ENCODE results near the gene PLXNA4. TPM values are rescaled to one million over a fixed set of nuclear protein-coding genes. Genes with fewer than 3 reads are reported as not detected.

The PLXNA4 gene
- total RNA-seq, 1 experiment from 2014 or later: not detected

DNA sequence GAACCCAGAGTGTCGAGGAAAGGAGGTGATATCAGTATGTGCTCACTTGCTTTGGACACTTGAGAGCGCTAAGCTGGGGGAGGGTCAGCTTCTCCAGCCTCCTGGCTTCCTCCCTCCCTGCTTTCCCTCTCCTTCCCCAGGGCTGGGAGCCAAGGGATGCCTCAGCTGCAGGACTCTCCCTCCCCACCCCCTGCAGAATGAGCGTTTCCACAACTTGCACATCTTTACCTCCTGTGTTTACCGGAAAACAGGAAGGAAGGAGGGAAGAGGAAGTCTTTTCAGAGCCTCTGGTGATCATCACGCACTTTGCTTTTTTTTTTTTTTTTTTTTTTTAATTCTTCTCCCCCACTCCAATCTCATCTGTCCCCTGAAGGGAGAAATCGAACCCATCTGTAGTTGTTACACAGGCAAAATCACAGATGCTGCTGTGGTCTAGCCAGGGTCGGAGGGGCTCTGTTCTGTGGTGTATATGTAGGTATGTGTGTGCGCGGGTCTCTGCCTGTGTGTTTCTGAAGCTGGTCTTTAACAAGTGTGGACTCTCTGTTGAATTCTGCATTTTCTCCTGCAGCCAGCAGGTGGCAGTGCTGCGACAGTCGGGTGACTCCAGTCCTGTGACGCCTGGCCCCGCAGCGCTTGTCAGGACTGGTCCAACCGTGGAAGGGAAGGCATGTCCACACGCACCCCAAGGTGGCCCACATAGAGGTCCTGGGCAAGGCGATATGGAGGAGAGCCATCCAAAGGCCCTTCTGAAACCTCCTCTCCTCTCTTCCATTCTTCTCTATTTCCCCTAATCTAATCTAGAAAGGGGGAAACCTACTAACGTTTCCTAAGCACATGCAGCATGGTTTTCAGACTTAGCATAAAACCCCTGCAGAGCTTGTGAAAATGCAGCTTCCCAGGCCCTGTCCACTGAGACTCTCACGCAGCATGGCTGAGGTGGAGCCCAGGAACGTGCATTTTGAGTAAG is 257.6 kb downstream of the PLXNA4 start:
- DNase-seq (ENCODE audit: low spot score): peak; percentile 83

DNA sequence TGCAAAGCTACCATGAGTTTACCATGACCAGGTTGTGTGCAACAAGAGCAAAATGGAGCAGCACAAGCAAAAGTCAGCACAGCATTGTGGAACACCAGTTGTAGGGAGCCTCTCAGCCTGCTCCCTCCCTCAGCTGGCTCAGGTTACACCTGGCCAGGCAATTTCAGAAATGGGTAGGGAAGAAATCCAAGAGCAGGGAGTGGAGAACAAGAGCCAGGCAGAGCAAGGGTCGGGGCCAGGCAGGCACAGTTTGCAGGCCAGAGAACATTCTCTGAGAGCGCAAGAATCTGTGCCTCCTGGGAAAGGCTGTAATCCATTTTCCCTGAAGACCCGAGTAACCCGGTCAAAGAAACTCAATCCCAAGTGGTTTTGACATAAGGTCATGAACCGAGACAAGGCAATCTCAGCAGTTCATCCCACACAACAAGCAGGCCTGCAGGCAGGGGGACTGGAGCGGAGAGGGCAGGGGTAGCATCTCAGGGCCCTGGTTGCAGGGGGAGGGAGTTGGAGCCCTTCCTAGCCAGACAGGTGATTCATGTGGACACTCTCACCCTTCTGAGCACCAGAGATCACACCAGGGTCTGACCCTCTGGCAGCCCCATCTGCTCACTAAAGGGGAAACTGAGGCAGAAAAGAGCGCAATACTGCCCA is 258.4 kb downstream of the PLXNA4 start:
- no peak for DNase-seq (ENCODE audit: low spot score)

DNA sequence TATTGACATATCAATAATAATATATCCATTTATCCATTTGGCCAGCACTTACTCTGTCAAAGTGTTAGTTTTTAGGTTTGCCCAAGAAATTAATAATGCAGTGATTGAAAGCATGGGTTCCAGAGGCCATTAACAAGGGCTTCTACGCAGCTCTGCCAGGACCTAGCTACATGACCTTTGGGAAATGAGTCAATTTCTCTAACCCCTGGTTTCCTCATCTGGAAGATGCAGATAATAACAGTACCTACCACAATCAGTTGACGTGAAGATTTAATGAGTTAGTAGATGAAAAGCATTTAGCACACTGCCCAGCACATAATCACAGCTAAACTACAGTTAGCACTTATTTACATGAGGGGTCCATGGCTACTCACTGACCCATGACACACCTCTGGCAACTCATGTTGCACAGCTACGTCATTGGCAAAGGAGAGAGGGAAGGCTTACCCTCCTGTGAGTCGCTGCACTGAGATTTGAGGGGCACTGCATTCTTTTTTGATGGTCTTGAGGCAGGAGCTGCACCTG is 263.7 kb downstream of the PLXNA4 start:
- no peak for DNase-seq (ENCODE audit: low spot score)

DNA sequence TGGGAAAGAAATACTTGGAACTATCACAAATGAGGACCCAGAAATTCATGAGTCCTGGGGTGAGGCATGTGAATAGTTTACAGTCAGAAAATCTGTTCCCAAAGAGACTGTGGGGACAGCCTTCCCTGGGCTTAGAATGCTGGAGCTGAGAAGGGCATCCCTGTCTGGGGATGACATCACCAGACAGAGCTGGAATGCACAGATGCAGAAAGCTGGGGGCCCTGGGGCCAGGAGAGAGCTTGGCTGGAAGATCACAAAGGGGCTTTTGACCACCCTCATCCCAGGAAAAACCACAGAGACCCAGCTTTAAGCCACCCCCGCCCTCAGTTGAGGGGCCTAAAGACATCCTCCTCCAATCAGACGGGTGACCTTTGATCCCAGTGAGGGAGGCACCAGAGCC is 264.5 kb downstream of the PLXNA4 start:
- no peak for DNase-seq (ENCODE audit: low spot score)

DNA sequence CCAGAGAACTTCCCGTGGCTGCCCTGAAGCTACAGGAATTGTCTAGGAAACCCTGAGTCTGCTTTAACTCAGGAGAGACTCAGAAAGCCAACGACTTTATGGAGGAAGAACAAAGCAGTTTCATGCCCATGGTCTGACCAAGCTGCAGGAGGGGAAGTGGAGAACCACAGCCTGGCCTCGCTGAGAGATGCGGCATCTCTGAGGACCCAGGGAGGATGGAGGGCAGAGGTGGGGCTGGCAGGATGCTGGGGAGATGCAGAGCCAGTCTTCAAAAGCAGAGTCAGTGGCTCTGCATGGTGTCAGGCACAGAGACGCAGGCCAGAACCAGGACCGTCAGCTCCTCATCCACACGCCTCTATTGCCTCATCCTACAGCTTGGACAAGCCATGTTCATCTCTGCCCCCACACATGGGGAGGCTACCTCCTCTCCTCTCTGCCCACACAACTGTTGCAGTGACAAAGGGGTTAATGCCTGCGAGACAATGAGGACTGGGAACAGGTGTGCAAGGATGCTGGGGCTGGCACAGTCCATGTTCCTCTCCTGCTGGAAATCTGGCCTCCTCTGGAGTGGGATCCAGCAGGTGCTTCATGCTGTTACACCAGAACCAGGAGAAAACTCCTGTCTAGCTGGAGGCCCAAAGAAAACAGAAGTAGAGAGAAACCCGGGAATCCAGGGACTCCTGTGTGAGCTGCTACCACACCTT is 267.0 kb downstream of the PLXNA4 start:
- no peak for DNase-seq (ENCODE audit: low spot score)

DNA sequence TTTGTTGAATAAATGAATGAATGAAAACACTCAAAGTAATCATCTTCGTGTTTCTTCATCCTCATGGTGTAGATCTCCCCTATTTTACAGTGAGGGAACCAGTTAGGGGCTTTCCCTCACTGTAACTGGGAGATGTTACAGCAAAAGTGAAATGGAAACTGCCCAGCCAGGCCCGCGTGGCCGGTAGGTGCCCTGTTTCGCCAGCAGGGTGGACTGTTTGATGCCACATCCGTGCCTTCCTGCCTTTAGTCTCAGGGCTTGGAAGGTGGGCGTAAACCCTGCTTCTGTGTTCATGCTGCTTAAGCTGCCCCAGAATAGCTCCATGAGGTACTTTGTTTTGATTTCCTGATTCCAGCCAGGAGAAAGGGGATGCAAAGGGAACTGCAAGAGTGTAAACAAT is 268.8 kb downstream of the PLXNA4 start:
- DNase-seq (ENCODE audit: low spot score): no peak

DNA sequence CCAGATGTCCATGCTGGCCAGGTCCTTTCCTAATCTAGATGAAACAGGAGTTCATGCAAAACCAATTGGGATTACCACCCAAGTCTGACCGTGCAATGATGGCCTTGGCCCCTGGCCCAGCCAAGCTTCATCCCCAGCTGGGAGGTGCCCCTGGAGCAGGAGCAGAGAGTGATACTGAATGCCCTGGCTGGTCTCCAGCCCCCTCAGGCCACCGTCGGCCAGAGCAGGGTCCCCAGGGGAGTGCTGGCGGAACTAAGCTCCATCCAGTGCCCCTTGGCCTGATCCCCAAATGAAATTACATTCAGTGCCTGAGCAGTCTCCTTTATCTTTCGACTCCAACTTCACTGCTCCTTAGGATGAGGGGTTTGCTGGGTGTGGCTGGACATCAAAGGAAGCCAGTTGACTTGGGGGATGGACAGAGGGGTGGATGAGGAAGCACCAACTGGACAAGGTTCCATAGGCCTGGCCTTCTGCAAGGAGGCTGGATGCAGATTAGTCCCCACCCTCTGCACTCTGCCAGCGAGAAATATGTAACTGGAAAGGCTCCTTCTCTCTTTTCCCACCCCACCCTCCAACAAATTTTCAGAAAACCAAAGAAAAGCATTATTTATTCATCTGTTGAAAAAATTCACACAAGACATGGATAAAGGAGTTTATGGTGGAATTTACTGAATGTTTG is 275.5 kb downstream of the PLXNA4 start:
- DNase-seq (ENCODE audit: low spot score): no peak

DNA sequence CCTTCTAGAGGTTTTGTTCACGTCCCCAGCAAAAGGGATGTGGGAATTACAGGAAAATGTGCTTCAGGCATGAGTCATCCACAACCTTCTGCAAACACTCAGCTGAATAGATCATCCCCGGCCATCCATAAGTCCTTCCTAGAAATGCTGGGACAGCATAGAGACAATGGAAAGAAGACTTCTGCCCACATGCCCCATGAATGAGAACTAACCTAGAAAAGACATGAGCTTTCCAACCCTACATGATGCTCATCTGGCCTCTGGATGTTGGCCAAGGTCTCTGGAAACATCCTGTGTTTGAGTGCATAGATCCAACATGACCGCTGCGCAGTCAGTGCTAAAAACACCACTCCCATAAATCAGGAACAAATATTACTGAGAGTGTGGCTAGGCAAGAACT is 277.5 kb downstream of the PLXNA4 start:
- no peak for DNase-seq (ENCODE audit: low spot score)

DNA sequence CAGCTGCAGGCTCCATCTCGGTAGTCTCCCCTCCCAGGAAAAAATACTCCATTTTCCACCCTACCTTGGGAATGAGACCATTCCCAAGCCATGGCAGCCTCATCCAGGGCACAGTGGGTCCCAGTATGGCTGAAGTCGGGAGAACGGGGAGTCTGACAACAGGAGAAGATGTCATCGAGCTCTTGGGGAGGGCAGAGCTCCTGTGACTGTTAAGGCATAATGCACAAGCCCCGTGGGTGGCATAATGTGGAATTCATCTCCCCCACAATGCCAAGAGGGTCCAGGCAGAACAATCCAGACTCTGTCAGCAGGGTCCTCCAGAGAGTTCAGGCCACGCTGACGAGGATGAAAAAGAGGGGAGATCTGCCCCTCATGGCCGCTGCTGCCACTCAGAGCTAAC is 279.4 kb downstream of the PLXNA4 start:
- no peak for DNase-seq (ENCODE audit: low spot score)

DNA sequence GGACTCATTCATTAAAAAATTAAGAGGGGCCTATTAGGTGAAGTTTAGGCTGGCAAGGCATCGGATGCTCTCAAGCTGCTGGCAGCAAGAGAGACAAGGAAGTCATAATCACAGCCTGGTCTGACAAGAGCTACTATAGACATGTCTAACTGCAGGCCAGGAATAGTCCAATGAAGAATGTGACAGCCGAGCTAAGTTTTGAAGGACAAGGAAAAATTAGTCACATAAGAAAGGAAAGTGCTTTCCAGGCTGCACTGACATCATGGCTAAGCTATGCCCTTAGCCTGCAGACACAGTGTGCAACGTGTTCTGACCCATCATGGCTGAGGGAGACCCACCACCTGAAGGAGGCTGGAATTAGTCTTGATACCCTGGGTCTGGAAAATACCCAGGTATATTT is 281.1 kb downstream of the PLXNA4 start:
- no peak for DNase-seq (ENCODE audit: low spot score)

DNA sequence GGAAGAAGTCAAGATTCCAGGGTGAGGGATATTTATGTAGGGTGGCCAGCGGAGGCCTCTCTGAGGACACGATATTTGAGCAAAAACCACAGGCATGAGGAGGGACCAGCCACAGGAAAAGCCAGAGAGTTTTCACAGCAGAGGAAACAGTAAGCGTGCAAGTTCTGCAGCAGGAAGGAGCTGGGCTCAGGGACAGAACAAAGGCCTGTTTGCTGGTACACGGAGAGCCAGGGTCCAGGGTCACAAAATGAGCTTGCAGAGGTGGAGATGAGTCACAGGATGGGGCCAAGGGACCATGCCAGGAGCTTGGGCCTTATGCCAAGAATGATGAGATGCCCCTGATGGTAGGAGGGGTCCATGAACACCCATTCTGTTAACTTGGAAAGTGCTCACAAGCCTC is 283.5 kb downstream of the PLXNA4 start:
- DNase-seq (ENCODE audit: low spot score): no peak

DNA sequence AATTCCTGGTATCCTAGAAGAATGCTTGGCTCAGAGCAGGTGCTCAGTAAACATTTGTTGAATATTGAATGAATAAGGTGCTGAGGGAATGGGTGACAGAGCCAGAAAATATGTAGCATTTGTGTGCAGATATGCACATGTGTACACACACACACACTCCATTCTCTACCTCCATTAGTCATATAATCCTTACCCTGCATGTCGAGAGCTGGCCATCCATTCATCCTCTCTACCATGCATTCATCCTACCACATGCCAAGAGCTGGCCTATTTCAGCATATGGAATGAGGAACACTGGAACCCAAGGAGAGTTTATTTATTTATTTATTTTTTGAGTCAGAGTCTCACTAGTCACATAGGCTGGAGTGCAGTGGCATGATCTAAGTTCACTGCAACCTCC is 284.8 kb downstream of the PLXNA4 start:
- DNase-seq (ENCODE audit: low spot score): no peak

DNA sequence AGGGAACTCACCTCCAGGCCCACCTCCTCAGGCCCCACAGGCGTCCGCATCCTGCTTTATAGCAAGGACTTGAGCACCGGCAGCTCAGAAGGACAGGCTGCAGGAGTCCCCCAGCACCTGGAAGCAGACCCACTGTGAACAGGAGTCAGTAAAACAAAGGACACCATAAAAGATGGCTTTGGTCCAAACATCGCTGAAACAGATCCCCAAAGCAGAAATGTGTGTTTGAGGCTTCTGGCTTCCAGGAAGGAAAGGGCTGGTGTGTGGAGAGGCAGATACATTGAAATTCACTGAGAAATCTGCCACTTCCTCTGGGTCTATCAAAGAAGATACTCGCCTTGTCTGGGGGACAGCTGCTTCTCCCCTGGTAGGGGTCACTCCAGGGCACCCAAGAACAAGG is 286.2 kb downstream of the PLXNA4 start:
- no peak for DNase-seq (ENCODE audit: low spot score)

DNA sequence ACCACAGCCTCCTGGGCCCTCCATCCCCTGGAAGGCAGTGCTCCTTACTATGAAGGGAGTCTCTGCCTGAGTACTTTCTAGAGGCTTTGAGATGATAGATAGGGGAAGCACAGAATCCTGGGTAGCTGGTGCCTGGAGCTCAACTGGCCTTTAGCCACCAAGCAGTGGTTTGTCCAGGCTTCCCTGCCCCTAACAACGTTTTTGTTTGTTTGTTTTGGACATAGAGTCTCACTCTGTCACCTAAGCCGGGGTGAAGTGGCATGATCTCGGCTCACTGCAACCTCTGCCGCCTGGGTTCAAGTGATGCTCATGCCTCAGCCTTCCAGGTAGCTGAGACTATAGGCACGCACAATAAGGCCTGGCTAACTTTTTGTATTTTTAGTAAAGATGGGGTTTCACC is 289.4 kb downstream of the PLXNA4 start:
- DNase-seq (ENCODE audit: low spot score): no peak

DNA sequence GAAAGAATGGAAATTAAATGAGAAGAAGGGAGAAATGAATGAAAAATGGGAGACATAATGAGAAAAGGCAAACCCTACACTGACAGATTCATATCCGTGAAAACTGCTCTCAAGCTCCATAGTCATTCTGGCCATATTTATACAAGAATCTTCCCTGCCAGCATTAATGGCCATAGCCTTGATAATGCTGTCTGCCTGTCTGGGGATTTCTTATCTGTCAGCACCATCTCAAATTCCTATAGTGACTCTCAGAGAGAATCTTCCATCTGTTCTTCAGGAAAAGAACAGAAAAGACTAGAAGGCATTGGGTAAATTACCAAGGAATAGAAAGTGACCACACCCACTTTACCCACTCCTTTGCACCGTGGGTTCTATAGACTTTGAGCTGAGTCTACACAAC is 295.9 kb downstream of the PLXNA4 start:
- DNase-seq (ENCODE audit: low spot score): no peak

DNA sequence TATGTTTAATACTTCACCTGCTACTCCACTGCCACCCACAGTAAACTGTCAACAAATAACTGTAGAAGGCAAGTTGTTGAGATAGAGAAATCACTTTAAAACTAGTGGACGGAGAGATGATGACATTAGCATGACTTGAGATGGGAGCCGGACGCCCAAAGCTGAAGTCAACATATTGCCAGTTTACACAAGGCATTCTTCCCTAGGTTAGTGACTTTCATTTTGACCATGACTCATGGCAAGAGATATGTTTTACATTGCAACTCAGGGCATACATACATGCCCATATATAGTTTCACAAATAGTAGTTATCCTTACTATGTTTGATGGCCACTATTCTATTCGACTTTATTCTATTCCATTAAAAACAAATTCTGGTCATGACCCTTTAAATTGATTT is 296.6 kb downstream of the PLXNA4 start:
- DNase-seq (ENCODE audit: low spot score): no peak

DNA sequence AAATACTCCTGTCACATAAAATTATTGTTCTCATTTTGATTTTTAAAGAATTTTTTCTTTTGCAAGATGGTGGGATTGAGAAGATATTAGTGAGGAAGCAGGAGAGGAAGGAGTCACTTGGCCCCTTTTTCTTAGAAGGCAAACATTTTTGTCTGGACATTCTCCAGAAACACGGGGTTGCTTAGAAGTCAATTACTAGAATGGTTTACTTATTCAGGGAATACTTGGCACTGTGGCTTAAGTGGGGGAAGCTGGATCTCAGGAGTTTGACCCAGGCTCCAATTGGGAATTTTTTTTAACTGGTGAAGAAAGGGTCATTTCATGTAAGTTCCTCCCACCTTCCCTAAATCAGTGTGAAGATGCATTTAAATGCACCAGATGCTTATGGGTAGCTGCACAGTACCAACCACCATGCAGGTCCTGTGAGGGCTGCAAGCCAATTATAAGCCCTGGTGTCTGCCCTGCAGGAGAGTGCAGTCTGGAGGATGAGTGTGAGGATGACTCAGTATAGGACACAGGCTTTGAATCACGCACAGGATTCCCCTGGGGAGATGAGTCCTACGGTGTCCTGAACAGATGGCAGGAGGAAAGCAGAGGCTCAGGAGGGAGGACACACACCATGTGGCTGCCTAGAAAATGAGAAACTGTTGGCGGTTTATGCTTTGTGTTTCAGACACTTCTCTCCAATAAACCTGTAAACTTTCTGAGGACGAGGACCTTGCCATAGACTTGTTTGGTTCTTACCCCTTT is 299.1 kb downstream of the PLXNA4 start:
- no peak for DNase-seq (ENCODE audit: low spot score)

DNA sequence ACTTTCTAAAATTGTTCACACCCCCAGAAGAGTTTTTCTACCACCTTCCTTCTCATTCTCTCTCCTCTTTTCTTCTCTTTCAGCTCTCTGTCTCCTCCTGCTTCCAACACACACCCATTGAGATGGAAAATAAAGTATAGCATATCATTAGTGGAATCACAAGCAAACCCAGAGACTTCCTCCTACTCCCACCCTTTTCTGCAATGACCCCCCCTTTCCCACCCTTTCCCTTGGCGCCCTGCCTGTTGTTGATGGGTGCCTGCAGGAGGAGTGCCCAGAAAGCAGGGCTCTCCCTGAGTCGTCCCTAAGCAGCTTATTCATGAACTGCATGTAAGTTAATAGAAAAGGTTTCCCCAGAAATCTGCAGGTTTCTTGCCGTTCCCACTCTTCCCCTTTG is 300.0 kb downstream of the PLXNA4 start:
- DNase-seq (ENCODE audit: low spot score): no peak

DNA sequence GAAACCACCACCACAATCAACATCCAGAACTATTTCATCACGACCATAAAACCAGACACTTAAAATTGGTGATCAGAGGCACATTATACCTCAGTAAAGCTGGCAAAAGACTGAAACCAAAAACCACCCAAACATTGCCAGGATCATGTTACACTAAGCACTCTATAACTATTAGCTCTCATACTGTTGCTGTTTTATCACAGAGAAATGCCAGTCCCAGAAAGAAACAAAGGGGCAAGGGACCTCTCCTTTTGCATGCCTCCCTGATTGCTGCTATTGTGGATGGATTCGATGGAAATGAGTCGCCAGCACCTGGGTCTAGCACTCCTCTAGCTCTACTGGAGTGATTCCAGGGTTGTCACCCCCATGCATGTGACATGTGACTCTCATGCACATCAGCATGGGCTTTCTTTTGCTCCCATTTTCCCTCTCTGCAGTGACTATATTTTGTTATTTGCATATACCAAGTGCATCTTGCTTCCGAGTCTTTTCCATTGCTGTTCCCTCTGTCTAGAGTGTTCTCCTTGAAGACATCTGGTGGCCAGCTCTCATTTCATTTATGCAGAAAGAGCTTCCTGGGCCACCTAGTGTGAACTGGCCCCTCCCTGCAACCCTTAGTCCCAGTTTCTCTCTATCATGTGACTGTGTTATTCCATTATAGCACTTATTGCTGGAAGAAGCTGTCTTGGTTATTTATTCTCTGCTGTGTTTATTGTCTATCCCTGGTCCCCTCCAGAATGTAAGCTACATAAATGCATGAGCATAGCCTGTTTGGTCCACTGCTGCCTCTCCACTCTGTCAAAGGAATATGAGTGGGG is 300.6 kb downstream of the PLXNA4 start:
- DNase-seq (ENCODE audit: low spot score): no peak

DNA sequence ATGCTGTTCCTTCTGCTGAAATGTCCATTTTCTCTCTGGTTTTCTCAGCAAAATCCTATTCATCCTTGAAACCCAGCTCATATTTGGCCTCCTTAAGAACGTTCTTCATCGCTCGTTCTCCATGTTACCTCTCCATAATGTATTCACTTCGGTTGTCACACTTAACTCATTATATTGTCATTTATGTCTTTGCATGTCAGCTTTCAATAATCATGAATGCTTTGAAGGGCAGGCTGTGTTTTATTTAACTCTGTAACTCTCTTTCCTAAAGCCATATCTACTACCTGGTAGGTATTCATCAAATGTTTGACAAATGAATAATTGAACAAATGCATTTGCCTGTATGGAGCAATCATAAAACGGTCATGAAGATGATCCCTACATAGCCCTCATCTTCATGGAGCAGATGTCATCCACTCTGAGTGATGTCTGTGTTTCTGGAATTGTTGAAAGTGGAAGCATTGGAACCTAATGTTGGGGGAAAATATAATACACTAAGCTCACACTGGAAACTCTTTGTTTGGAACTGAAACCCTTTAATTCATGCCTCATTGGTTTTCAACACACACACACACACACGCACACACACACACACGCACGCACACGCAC is 303.4 kb downstream of the PLXNA4 start:
- DNase-seq (ENCODE audit: low spot score): no peak
